ENCODE measurements around the gene FBLN5. TPM values are rescaled to one million over a fixed set of nuclear protein-coding genes. Genes with fewer than 3 reads are reported as not detected.

The FBLN5 gene
- total RNA-seq, 1 donor from 2014 or later = 130 TPM

- peaks cover 29% of the 10 kb centered on the region for H3K4me1 ChIP-seq
- peak overlapping the region; percentile 69 for H3K4me3 ChIP-seq
- H3K9me3 ChIP-seq = no peaks in the 10 kb centered on the region
- H3K36me3 ChIP-seq = no peaks in the 10 kb centered on the region
- ATAC-seq (peak in 1 of 2 donors; percentile 28), DNase-seq (peak; percentile 52)
- peak overlapping the region; percentile 81 for H3K27ac ChIP-seq
- H3K27me3 ChIP-seq (ENCODE audit: low read depth) = peaks cover 6% of the 10 kb centered on the region
- no peak for TF ChIP-seq CTCF (IDR thresholded peaks at IDR 0.05)
- intact Hi-C loops (cut with DNase I) = no loop called here
These were observed 646 bp downstream of the FBLN5 start for GRCh38 chr14:91946622-91947474.

GRCh38 chr14:91945751-91946621 lies 1.5 kb downstream of the FBLN5 start:
- ATAC-seq (peak in 1 of 2 donors; percentile 22), DNase-seq (no peak)
- intact Hi-C loops (cut with DNase I) = no loop called here

GRCh38 chr14:91942946-91943345 lies 4.5 kb downstream of the FBLN5 start:
- intact Hi-C loops (cut with DNase I) = no loop called here
- no peak for ATAC-seq
- no peaks in the 10 kb centered on the region for H3K9me3 ChIP-seq
- H3K4me1 ChIP-seq = peaks cover 26% of the 10 kb centered on the region
- H3K4me3 ChIP-seq = no peak overlapping the region
- no peak overlapping the region for H3K27ac ChIP-seq
- no peak for DNase-seq
- peaks cover 4% of the 10 kb centered on the region for H3K27me3 ChIP-seq (ENCODE audit: low read depth)
- TF ChIP-seq CTCF (IDR thresholded peaks at IDR 0.05) = no peak
- H3K36me3 ChIP-seq = peaks cover 18% of the 10 kb centered on the region

More at GRCh38 chr14:91945751-91946621, 1.5 kb downstream of the FBLN5 start:
- Histone ChIP-seq H3K4me3 (peak overlapping the region; percentile 69), H3K9me3 (no peaks in the 10 kb centered on the region), H3K27ac (peak overlapping the region; percentile 81), H3K36me3 (no peaks in the 10 kb centered on the region), H3K27me3 (ENCODE audit: low read depth) (peaks cover 6% of the 10 kb centered on the region), H3K4me1 (peaks cover 29% of the 10 kb centered on the region)
- no peak for TF ChIP-seq CTCF (IDR thresholded peaks at IDR 0.05)

GRCh38 chr14:91942128-91942527 lies 5.4 kb downstream of the FBLN5 start:
- no peak for DNase-seq
- Histone ChIP-seq H3K36me3 (peaks cover 20% of the 10 kb centered on the region), H3K9me3 (no peaks in the 10 kb centered on the region), H3K4me1 (peaks cover 22% of the 10 kb centered on the region), H3K4me3 (no peak overlapping the region), H3K27me3 (ENCODE audit: low read depth) (no peaks in the 10 kb centered on the region), H3K27ac (no peak overlapping the region)
- no peak for ATAC-seq
- intact Hi-C loops (cut with DNase I) = no loop called here
- no peak for TF ChIP-seq CTCF (IDR thresholded peaks at IDR 0.05)

GRCh38 chr14:91940209-91940608 lies 7.3 kb downstream of the FBLN5 start:
- DNase-seq = no peak
- Histone ChIP-seq H3K27ac (no peak overlapping the region), H3K4me1 (peaks cover 15% of the 10 kb centered on the region), H3K9me3 (no peaks in the 10 kb centered on the region), H3K27me3 (ENCODE audit: low read depth) (no peaks in the 10 kb centered on the region), H3K36me3 (peaks cover 33% of the 10 kb centered on the region), H3K4me3 (no peak overlapping the region)
- ATAC-seq = no peak
- intact Hi-C loops (cut with DNase I) = no loop called here
- TF ChIP-seq CTCF (IDR thresholded peaks at IDR 0.05) = no peak
